Endothelial cell of umbilical vein (primary cell): ENCODE results near the gene ABCF2. TPM values are rescaled to one million over a fixed set of nuclear protein-coding genes. Genes with fewer than 3 reads are reported as not detected.

ENCODE experiments used
- BruUV-seq: library from RNA; stranded (reverse); fragments of 400-500 nt; replicated peaks from 2 replicates; lab custom pipeline; 2021; lab: Mats Ljungman, UMichigan
- CTCF ChIA-PET: fragments of 300-600, 350-600 bp; sonication (Branson Sonifier 250); formaldehyde crosslinking; loops from one replicate; lab custom pipeline; 2021; ENCODE audit warnings: antibody characterized with exemption, inconsistent platforms; lab: Charles Lee
- POLR2A ChIA-PET: fragments of 300-600, 350-600 bp; sonication (Branson Sonifier 250); formaldehyde crosslinking; loops from one replicate; lab custom pipeline; 2021; ENCODE audit warnings: antibody characterized with exemption, inconsistent platforms; lab: Charles Lee
- DNase-seq: peaks from one replicate; pipeline ENCODE4 v3.0.0-alpha.2; 2011; ENCODE audit warnings: low read depth, low spot score
- FAIRE-seq: peaks from 2 replicates; lab custom pipeline; 2011; peaks lifted over from hg19 to GRCh38; lab: Jason Lieb, UNC
- H2AFZ ChIP-seq: 2 replicates; pipeline ENCODE4 v1.6.0; 2012; ENCODE audit warnings: low read depth, low read length, control low read depth, inconsistent platforms
- H3K27ac ChIP-seq: 2 replicates; pipeline ENCODE4 v1.5.1; 2011; ENCODE audit warnings: low read depth, mild to moderate bottlenecking, control low read depth, low read length, moderate library complexity; ENCODE audit not compliant: insufficient read depth
- H3K27me3 ChIP-seq, 2 experiments: 2 replicates each; pipeline versions ENCODE4 v1.6.0 to v1.6.1; 2011; ENCODE audit warnings: low read length in 2 of 2, mixed read lengths in 1 of 2; ENCODE audit not compliant: control insufficient read depth in 2 of 2, insufficient read depth in 2 of 2
- H3K36me3 ChIP-seq, 2 experiments: 2 replicates in 1 of 2; 3 replicates in 1 of 2; pipeline ENCODE4 v1.5.1; 2011; ENCODE audit warnings: low read length in 2 of 2, mild to moderate bottlenecking in 1 of 2, moderate library complexity in 1 of 2; ENCODE audit not compliant: control insufficient read depth in 2 of 2, insufficient read depth in 2 of 2; ENCODE audit errors: extremely low read depth in 1 of 2
- H3K4me1 ChIP-seq: 3 replicates; pipeline ENCODE4 v1.5.1; 2011; ENCODE audit warnings: mild to moderate bottlenecking, low read length; ENCODE audit not compliant: control insufficient read depth, insufficient read depth; ENCODE audit errors: extremely low read depth
- H3K4me2 ChIP-seq: 2 replicates; pipeline ENCODE4 v1.6.1; 2011; ENCODE audit warnings: low read length, control low read depth, mixed read lengths; ENCODE audit not compliant: insufficient read depth
- H3K4me3 ChIP-seq, 3 experiments: fragments of 200-600 bp in 1 of 3; sonication (generic), shearing (Covaris generic) in 1 of 3; replicated peaks in 1 of 3; 2 replicates each; pipeline ENCODE4 v1.5.1; 2011 to 2016; ENCODE audit warnings: control low read depth in 3 of 3, low read length in 3 of 3, mild to moderate bottlenecking in 2 of 3, inconsistent platforms in 1 of 3, low read depth in 1 of 3, moderate library complexity in 1 of 3; ENCODE audit not compliant: insufficient read depth in 1 of 3
- H3K79me2 ChIP-seq: 2 replicates; pipeline ENCODE4 v1.6.0; 2012; ENCODE audit warnings: low read length, inconsistent platforms; ENCODE audit not compliant: control insufficient read depth, insufficient read depth
- H3K9ac ChIP-seq: replicated peaks from 2 replicates; pipeline ENCODE3; 2011; ENCODE audit warnings: low read length, control low read depth; ENCODE audit not compliant: insufficient read depth; ENCODE audit errors: extremely low read depth
- H3K9me1 ChIP-seq: replicated peaks from 3 replicates; pipeline ENCODE4 v1.6.0; 2011; ENCODE audit warnings: mild to moderate bottlenecking, low read length; ENCODE audit not compliant: control insufficient read depth, insufficient read depth; ENCODE audit errors: extremely low read depth
- H3K9me3 ChIP-seq: replicated peaks from 2 replicates; pipeline ENCODE4 v1.5.1; 2012; ENCODE audit warnings: low read length, inconsistent platforms; ENCODE audit not compliant: control insufficient read depth, insufficient read depth
- H4K20me1 ChIP-seq: replicated peaks from 2 replicates; pipeline ENCODE3; 2011; ENCODE audit warnings: mild to moderate bottlenecking, low read length; ENCODE audit not compliant: control insufficient read depth, insufficient read depth; ENCODE audit errors: extremely low read depth
- CTCF ChIP-seq, 2 donors: IDR thresholded peaks; 1 replicate in 1 of 2; 2 replicates in 1 of 2; pipeline ENCODE4 v1.5.1; 2011; ENCODE audit warnings: low read length in 2 of 2, mild to moderate bottlenecking in 2 of 2, moderate library complexity in 2 of 2, control low read depth in 1 of 2, inconsistent platforms in 1 of 2, low read depth in 1 of 2; ENCODE audit not compliant: insufficient read depth in 1 of 2; ENCODE audit errors: extremely low read depth in 1 of 2
- EZH2 ChIP-seq: IDR thresholded peaks from 2 replicates; pipeline ENCODE4 v1.6.1; 2012; ENCODE audit warnings: borderline replicate concordance, low read depth, mild to moderate bottlenecking, moderate library complexity, low read length, inconsistent platforms; ENCODE audit not compliant: severe bottlenecking
- FOS ChIP-seq: IDR thresholded peaks from 2 replicates; pipeline ENCODE4 v1.6.1; 2011; ENCODE audit warnings: mild to moderate bottlenecking, low read length, moderate library complexity, borderline replicate concordance; ENCODE audit not compliant: insufficient read depth
- GATA2 ChIP-seq: IDR thresholded peaks from 2 replicates; pipeline ENCODE4 v1.7.0; 2011; ENCODE audit warnings: low read depth, mild to moderate bottlenecking, moderate library complexity, mixed read lengths, low read length; ENCODE audit not compliant: insufficient read length, insufficient read depth
- JUN ChIP-seq: IDR thresholded peaks from 2 replicates; pipeline ENCODE4 v1.6.1; 2011; ENCODE audit warnings: borderline replicate concordance, low read depth; ENCODE audit not compliant: insufficient read length, insufficient read depth
- MAX ChIP-seq: IDR thresholded peaks from 2 replicates; pipeline ENCODE4 v1.6.1; 2011; ENCODE audit not compliant: insufficient read depth, insufficient read length
- MYC ChIP-seq: IDR thresholded peaks from one replicate; pipeline ENCODE4 v1.6.1; 2011; ENCODE audit warnings: mild to moderate bottlenecking, low read depth, low read length
- POLR2A ChIP-seq: IDR thresholded peaks from 2 replicates; pipeline ENCODE4 v1.6.1; 2012; ENCODE audit warnings: low read depth, mild to moderate bottlenecking, control low read depth, low read length
- POLR2AphosphoS5 ChIP-seq: IDR thresholded peaks from 2 replicates; pipeline ENCODE4 v1.6.1; 2012; ENCODE audit warnings: low read depth, mild to moderate bottlenecking, control low read depth, low read length, moderate library complexity; ENCODE audit not compliant: insufficient read depth
- dilution Hi-C: fragments of 300-500 bp; cut with MboI; formaldehyde crosslinking; loops from one replicate; pipeline ENCODE4 v1.15.0; 2019; ENCODE audit warnings: low sequenced_read_pairs; ENCODE audit not compliant: extremely low pct_ligation_motif_present
- intact Hi-C: fragments of 100-400 bp; cut with micrococcal nuclease; formaldehyde crosslinking; loops from one replicate; pipeline ENCODE4 v1.10.0; 2022
- polyA plus RNA-seq, 4 experiments: library from polyadenylated mRNA; depleted of rRNA in 3 of 4; stranded (reverse) in 3 of 4; unstranded in 1 of 4; fragments of >200 nt; gene quantifications; 2 replicates each; pipeline versions ENCODE4 v1.2.1 to v1.2.3, GENCODE V29; 2011 to 2012; ENCODE audit warnings: missing spikeins in 1 of 4
- total RNA-seq: library from RNA; stranded (reverse); gene quantifications from 2 replicates; pipeline ENCODE4 v1.2.3, GENCODE V29; 2021

The ABCF2 gene
- total and polyA plus RNA-seq, 2 donors (not counting 3 experiments of a cell fraction or from before 2014, with no cell fraction given), result 45.3 to 61.6 TPM

- POLR2A ChIA-PET, result no interaction called here
Measured at GRCh38 chr7:151178831-151179230, 48.2 kb downstream of the ABCF2 start.

More at GRCh38 chr7:151178831-151179230, 48.2 kb downstream of the ABCF2 start:
- no peaks in the 10 kb centered on the region for H4K20me1 ChIP-seq
- H3K4me2 ChIP-seq, result no peak overlapping the region
- H3K27ac ChIP-seq, result no peak overlapping the region
- DNase-seq (no peak), FAIRE-seq (no peak)
- no peaks in the 10 kb centered on the region for H3K4me1 ChIP-seq
- BruUV-seq, result no TSS peak
- CTCF ChIA-PET, result interaction anchor here (1.0 to 1.6 kb wide), 4 partner anchors 9 to 55 kb away, joined by 3 to 8 read pairs (median 4); partner anchors contain the start of gene GBX1
- no peak for TF ChIP-seq POLR2AphosphoS5
- no peak for TF ChIP-seq MYC
- no peak for TF ChIP-seq GATA2
- TF ChIP-seq CTCF (IDR thresholded peaks at IDR 0.05; ENCODE audit: extremely low read depth in 1 of 2, insufficient read depth in 1 of 2, low read depth in 1 of 2, low read length in 2 of 2), result no peak
- no peak for TF ChIP-seq POLR2A
- TF ChIP-seq MAX, result no peak
- TF ChIP-seq EZH2, result no peak
- no peak for TF ChIP-seq FOS
- TF ChIP-seq JUN, result no peak
- no peak overlapping the region for H2AFZ ChIP-seq
- H3K79me2 ChIP-seq, result no peaks in the 10 kb centered on the region
- intact Hi-C loops, result no loop called here
- dilution Hi-C loops, result no loop called here
- H3K27me3 ChIP-seq, result peaks cover 3 to 10% of the 10 kb centered on the region in 2 experiments
- no peak overlapping the region for H3K4me3 ChIP-seq
- no peaks in the 10 kb centered on the region for H3K36me3 ChIP-seq
- H3K9me3 ChIP-seq, result no peaks in the 10 kb centered on the region
- no peaks in the 10 kb centered on the region for H3K9me1 ChIP-seq
- H3K9ac ChIP-seq, result no peak overlapping the region
